Hepatocyte (in vitro differentiated cells): ENCODE data around the gene EPHA2. TPM values are rescaled to one million over a fixed set of nuclear protein-coding genes. Genes with fewer than 3 reads are reported as not detected.

Experiments
- DNase-seq: peaks from one replicate; pipeline ENCODE4 v3.0.0-alpha.2; 2016; ENCODE audit warnings: low spot score
- H2AFZ ChIP-seq: fragments of 200-600 bp; sonication (generic); 2 replicates; pipeline ENCODE4 v1.6.0; 2016; ENCODE audit warnings: antibody characterized with exemption, mild to moderate bottlenecking
- H3K27ac ChIP-seq: fragments of 200-600 bp; sonication (generic); 2 replicates; pipeline ENCODE4 v1.5.1; 2016; ENCODE audit warnings: mild to moderate bottlenecking
- H3K27me3 ChIP-seq: fragments of 200-600 bp; sonication (generic); 2 replicates; pipeline ENCODE4 v1.6.1; 2016
- H3K36me3 ChIP-seq: fragments of 200-600 bp; sonication (generic); replicated peaks from 2 replicates; pipeline ENCODE4 v1.5.1; 2016; ENCODE audit warnings: low read depth; ENCODE audit not compliant: insufficient read depth
- H3K4me1 ChIP-seq: fragments of 200-600 bp; sonication (generic); 2 replicates; pipeline ENCODE4 v1.5.1; 2016; ENCODE audit warnings: mild to moderate bottlenecking, moderate library complexity; ENCODE audit not compliant: insufficient read depth
- H3K4me2 ChIP-seq: fragments of 200-600 bp; sonication (generic); 2 replicates; pipeline ENCODE4 v1.6.0; 2016
- H3K4me3 ChIP-seq: fragments of 200-600 bp; sonication (generic); 2 replicates; pipeline ENCODE4 v1.5.1; 2016; ENCODE audit warnings: mild to moderate bottlenecking
- H3K79me2 ChIP-seq: fragments of 200-600 bp; sonication (generic); 2 replicates; pipeline ENCODE4 v1.6.0; 2017; ENCODE audit warnings: mild to moderate bottlenecking
- H3K9me2 ChIP-seq: fragments of 200-600 bp; sonication (generic); replicated peaks from 2 replicates; pipeline ENCODE4 v1.6.0; 2017; ENCODE audit warnings: mild to moderate bottlenecking; ENCODE audit not compliant: insufficient read depth
- H3K9me3 ChIP-seq: fragments of 200-600 bp; sonication (generic); 2 replicates; pipeline ENCODE4 v1.5.1; 2016; ENCODE audit warnings: low read depth, mild to moderate bottlenecking
- H4K20me1 ChIP-seq: fragments of 200-600 bp; sonication (generic); 2 replicates; pipeline ENCODE4 v1.6.0; 2016; ENCODE audit warnings: mild to moderate bottlenecking; ENCODE audit not compliant: insufficient read depth, poor library complexity, severe bottlenecking
- CTCF ChIP-seq: fragments of 200-600 bp; sonication (generic); IDR thresholded peaks from 2 replicates; pipeline ENCODE4 v1.5.1; 2016; ENCODE audit warnings: antibody characterized with exemption, mild to moderate bottlenecking; ENCODE audit not compliant: poor library complexity
- EZH2 ChIP-seq: fragments of 200-600 bp; sonication (generic); IDR thresholded peaks from 2 replicates; pipeline ENCODE4 v1.6.1; 2016; ENCODE audit warnings: antibody characterized with exemption, mild to moderate bottlenecking, borderline replicate concordance
- EZH2phosphoT487 ChIP-seq: fragments of 200-600 bp; sonication (generic); IDR thresholded peaks from one replicate; pipeline ENCODE4 v1.6.1; 2018; ENCODE audit warnings: antibody characterized with exemption, mild to moderate bottlenecking, low read depth, moderate library complexity; ENCODE audit not compliant: unreplicated experiment, severe bottlenecking
- WGBS: methylation state at CpG from one replicate; pipeline ENCODE4 v1.1.6; 2016; ENCODE audit warnings: low lambda C conversion rate; ENCODE audit errors: missing lambda C conversion rate; 5-methylcytosine and 5-hydroxymethylcytosine counted together
- polyA plus RNA-seq: library from polyadenylated mRNA; unstranded; fragments of >200 nt; fragmentation: Nextera tagmentation; extraction: Ambion mirVana; gene quantifications from 2 replicates; pipeline ENCODE4 v1.2.1, GENCODE V29; 2016
- total RNA-seq: library from RNA; depleted of rRNA; stranded (reverse); fragments of >200 nt; gene quantifications from 2 replicates; pipeline ENCODE4 v1.2.3, GENCODE V29; 2014

EPHA2 gene
- total and polyA plus RNA-seq, 2 experiments from 2014 or later = 20.4 to 27.3 TPM

DNA sequence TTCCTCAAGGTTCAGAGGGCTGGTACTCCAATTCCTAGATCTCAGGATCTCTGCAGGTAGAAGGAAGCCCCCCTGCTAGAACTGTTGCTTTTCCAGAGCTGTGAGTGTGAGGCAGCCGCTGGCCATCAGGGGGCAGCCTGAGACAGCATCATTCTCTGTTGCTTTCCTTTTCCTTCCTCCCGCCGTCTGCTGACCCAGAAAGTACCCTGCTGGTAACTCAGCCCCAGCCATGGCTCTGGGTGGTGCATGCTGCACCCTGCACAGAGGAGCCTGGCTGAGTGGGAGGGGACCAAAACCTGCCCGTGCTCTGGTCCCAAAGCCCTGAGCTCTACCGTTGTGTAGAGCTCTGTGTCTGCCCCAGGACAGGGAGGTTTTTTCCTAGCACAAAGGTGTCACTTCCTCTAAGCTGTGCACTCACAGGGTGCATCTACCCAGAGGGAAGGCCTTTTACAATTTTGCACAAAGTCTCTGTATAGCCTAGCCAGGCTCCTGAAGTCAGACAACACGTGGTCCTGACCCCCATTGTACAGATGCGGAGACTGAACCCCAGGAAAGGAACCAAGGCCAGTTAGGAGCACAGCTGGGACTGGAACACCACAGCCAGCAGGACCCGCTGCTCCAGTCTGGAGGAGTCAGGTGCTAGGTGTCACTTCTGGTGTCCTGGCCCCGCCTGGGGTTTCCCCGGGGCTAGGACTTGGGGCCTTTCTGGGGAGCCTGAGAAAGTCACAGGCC lies 76.8 kb downstream of the EPHA2 start:
- Histone ChIP-seq H3K27me3 (no peaks in the 10 kb centered on the region), H3K79me2 (no peaks in the 10 kb centered on the region), H3K27ac (no peak overlapping the region), H3K4me2 (peak overlapping the region; percentile 25), H3K4me1 (peaks cover 2% of the 10 kb centered on the region), H2AFZ (peak overlapping the region; percentile 53), H3K36me3 (no peaks in the 10 kb centered on the region), H3K4me3 (no peak overlapping the region), H4K20me1 (no peaks in the 10 kb centered on the region), H3K9me3 (no peaks in the 10 kb centered on the region), H3K9me2 (no peaks in the 10 kb centered on the region)
- peak; percentile 87 for DNase-seq
- WGBS = 32% methylated on average over 10 of the region's 10 CpGs
- TF ChIP-seq EZH2 (no peak), CTCF (peak; percentile 94), EZH2phosphoT487 (no peak)

DNA sequence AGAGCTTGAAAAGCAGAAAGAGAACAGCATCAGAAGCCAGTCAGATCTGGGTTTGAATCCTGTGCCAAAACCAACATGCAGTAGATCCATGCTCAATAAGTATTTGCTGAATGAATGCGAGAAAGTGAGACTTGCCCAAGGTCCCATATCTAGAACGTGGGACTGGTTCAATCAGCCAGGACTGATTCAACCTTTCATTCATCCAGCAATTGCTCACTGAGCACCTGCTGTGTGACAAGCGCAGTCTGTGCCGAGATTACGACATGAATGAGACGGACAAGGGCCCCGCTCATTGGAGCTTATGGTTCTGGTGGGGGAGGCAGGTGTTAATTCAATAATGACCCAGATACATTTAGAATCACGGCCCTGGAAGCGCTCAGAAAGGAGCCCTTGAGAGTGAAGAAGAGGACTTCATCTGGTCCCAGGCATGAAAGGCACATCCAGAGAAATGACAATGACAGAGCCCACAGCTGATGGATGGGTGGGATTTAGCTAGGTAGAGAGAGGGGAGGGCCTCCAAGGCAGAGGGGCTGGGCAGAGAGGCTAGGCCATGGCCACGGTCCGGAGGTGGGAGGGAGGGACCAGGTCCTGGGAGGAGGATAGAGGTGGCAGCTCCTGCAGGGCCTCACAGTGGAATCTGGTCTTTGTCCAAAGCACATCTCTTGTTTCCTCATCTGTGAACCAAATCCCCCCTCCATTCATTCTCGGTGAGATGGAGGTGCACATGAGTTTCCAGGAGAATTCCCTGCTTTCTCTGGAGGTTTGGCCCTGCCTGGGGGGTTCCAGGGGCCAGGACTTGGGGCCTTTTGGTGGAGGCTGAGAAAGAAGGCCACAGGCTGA lies 78.2 kb downstream of the EPHA2 start:
- no peak overlapping the region for H2AFZ ChIP-seq
- H3K36me3 ChIP-seq = no peaks in the 10 kb centered on the region
- no peak overlapping the region for H3K27ac ChIP-seq
- no peaks in the 10 kb centered on the region for H3K9me2 ChIP-seq
- no peaks in the 10 kb centered on the region for H4K20me1 ChIP-seq
- no peaks in the 10 kb centered on the region for H3K9me3 ChIP-seq
- H3K4me1 ChIP-seq = peaks cover 7% of the 10 kb centered on the region
- H3K79me2 ChIP-seq = no peaks in the 10 kb centered on the region
- TF ChIP-seq EZH2 = no peak
- TF ChIP-seq CTCF = no peak
- no peak for TF ChIP-seq EZH2phosphoT487
- 83% methylated on average over 12 of the region's 12 CpGs for WGBS
- no peak overlapping the region for H3K4me3 ChIP-seq
- no peak overlapping the region for H3K4me2 ChIP-seq
- H3K27me3 ChIP-seq = no peaks in the 10 kb centered on the region
- no peak for DNase-seq

DNA sequence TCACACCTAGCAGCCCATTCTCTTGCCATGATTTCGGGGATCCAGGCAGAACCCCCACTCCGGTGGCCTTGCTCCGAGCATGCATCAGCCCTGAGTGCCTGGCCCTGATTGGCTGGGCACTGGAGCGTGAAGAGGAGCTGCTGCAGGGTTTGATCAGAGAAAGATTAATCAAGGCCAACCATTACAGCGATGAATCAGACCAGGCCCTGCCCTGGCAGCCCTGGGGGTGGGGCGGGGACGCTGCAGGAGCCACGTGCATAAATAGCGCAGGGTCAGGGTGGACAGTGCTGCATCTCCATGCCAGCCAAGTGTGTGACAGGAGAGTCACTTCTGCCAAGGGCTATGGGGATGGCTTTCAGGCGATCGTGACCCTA lies 79.0 kb downstream of the EPHA2 start:
- WGBS = 89% methylated on average over 11 of the region's 11 CpGs
- H3K9me3 ChIP-seq = no peaks in the 10 kb centered on the region
- DNase-seq = no peak
- peaks cover 7% of the 10 kb centered on the region for H3K4me1 ChIP-seq
- TF ChIP-seq EZH2 (no peak), CTCF (no peak), EZH2phosphoT487 (no peak)
- no peaks in the 10 kb centered on the region for H3K27me3 ChIP-seq
- no peak overlapping the region for H3K4me3 ChIP-seq
- H3K79me2 ChIP-seq = no peaks in the 10 kb centered on the region
- H3K27ac ChIP-seq = no peak overlapping the region
- H2AFZ ChIP-seq = no peak overlapping the region
- no peaks in the 10 kb centered on the region for H3K36me3 ChIP-seq
- H3K9me2 ChIP-seq = no peaks in the 10 kb centered on the region
- H3K4me2 ChIP-seq = no peak overlapping the region
- no peaks in the 10 kb centered on the region for H4K20me1 ChIP-seq
